Right kidney (tissue), 1 donor: ENCODE results near the gene OTOP3.
A peak's percentile ranks its signal among the peaks of the same experiment; 100 is the strongest.
"Not testable (repeated sequence)": the region's sequence is repeated elsewhere in the genome, so short reads cannot be mapped to it uniquely, and the experiment has no call there.

ENCODE experiments used
- DNase-seq: peaks from one replicate; pipeline ENCODE4 v3.0.0-alpha.2; 2016

Gene OTOP3

DNA sequence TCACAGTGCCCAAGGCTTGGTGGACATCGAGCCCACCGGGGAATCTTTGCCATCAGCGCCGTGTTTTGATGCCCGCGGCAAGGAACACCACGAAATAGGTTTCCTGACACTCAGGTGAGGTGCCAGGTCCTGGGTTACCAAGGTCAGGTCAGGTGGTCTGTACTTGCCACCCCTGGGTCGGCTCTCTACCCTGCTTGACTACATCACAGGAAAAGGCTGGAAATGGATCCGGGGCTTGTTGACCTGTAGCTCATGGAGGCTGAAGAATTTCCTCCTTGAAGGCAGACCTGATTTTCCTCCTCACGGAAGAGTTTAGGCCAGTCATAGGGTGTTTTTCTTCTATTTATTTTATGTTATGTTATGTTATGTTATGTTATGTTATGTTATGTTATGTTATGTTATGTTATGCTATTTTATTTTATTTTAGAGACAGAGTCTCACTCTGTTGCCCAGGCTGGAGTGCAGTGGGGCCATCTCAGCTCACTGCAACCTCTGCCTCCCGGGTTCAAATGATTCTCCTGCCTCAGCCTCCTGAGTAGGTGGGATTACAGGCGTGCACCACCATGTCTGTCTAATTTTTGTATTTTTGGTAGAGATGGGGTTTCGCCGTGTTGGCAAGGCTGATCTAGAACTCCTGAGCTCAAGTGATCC is 47.1 kb downstream of the OTOP3 start:
- not testable (repeated sequence) for DNase-seq

DNA sequence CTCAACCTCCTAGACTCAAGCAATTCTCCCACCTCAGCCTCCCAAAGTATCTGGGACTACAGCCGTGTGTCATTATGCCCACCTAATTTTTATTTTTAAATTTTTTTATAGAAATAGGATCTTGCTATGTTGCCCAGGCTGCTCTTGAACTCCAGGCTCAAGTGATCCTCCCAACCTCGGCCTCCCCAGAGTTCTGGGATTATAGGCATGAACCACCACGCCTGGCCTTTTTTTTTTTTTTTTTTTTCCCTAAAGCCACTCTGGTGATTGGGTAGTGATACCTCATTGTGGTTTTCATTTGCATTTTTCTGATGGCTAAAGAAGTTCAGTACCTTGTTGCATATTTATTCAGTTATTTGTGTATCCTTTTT is 50.5 kb downstream of the OTOP3 start:
- DNase-seq: no peak

DNA sequence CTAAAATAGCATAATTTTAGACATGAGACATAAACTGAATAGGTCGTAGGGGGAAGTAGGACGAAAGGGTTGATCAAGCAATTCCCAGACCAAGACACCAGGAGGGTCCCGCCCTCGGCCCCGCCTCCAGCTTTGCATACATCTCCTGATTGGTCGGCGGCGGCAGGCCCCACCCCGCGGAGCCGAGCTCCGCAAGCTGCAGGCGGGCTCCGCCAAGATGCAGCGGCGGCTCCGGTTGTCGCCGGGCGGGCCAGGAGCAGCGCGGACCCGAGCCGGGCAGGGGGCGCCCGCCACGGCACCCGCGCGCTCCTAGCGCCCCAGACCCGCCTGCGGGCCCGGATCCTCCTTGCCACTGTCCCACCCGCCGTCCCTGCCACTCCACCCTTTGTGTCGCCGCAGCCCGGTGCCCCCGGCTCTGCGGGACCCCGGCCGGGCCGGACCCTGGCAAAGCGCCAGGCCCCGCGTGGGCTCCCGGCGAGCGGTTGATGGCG is 51.8 kb downstream of the OTOP3 start, which contains the start of gene CDR2L:
Gene CDR2L, plus strand, starts transcription at position 215 of the 491 bp plus-strand sequence. CDS start 412 bp downstream, outside the sequence.
- DNase-seq: peak; percentile 88

DNA sequence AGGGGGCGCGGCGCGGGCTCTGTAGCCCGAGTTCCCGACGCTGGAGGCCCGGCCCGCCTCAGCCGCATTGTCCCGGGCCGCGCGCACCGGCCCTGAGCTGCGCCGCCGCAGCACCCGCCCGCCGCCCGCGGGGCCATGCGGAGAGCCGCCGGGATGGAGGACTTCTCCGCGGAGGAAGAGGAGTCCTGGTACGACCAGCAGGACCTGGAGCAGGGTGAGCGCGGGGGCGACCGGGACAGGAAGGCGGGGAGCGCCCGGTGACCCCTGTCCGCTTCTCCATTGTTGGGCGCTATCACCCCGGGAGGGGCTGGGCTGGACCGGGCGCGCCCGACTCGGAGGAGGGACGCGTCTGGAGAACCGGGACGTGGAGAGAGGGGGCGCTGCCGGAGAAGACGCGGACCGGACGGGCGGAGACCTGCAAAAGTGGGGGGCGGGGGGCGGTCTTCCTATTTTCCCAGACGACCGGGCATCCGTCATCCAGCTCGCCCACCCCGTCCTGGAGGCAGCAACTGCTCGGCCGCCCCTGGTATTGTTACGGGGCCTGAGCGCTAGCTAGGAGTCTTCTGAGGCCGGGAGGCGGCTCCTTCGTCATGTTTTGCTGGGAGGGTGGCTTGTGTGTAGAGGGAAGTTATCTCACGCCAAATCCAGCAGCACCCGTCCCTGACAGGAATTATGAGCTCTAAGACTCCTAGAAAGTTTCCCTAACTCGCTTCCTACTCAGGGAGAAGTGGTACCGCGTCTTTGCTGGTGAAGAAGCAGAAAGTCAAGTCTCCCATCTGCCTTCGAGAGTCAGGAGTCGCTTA is 52.4 kb downstream of the OTOP3 start:
- DNase-seq: peak; percentile 95

DNA sequence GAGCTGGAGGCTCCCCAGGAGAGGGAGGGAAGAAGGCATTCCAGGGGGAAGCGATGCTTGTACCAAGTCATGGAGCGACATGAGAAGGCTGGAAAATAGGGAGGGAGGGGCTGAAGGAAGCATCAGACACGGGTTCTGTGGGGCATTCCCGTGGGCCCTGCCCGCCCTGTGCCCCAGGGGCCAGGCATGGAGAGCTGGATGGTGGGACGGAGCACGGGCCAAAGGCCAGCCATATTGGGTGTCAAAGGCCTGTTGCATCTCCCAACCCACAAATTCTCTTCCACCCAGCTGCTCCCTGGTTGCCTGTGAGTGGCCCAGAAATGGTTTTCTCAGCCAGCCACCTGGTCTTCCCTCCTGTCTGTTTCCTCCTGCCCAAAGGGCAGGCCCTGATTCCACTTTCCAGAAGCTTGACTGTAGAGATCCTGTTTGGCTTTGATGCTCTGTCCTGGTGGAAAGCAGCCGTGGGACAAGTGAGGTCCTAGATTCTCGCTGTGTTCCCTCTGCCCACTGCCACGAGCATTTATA is 54.9 kb downstream of the OTOP3 start:
- DNase-seq: no peak

DNA sequence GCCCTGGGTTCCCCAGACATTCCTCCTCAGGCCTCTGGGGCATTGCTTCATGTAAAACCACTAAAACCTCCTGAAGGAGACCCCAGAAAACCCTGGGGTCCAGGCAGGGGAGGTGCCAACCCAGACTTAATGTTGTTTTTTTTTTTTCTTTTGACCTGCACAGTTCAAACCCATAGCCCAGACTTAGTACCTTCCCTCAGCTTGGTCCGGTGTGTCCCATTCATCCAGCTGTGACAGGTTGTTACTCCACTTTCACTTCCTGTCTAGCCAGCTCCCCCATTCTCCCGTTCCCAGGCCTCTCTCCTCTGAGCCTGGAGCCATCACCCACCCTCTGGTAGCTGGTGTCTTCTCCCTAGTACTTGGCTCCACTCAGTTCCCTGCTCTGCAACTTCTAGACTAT is 56.5 kb downstream of the OTOP3 start:
- DNase-seq: no peak

DNA sequence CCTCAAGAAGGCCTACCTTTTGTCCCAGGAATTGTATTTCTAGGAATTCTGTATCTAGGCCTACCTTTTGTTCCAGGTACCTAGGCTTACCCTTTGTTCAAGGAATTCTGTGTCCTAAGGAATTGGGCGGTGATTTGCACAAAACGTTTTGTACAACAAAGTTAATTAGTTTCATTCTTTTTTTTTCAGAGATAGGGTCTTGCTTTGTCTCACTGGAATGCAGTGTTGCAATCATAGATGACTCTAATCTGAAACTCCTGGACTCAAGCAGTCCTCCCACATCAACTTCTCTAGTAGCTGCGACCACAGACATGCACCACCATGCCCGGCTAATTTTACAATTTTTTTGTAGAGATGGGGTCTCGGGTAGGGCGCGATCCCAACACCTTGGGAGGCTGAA is 58.7 kb downstream of the OTOP3 start:
- DNase-seq: no peak

DNA sequence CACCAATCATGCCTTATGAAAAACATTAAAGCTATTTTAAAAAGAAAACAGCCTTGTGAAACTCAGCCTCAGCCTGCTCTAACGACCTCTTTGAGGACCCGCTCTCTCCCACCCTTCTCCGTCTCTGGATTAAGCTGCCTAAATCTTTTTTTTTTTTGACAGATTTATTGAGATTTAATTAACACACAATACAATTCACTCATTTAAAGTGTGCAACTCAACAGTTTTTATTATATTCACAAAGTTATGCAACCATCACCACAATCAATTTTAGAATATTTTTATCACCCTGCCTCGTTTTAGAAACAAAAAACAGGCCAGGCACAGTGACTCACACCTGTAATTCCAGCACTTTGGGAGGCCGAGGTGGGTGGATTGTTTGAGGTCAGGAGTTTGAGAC is 60.1 kb downstream of the OTOP3 start:
- DNase-seq: no peak

DNA sequence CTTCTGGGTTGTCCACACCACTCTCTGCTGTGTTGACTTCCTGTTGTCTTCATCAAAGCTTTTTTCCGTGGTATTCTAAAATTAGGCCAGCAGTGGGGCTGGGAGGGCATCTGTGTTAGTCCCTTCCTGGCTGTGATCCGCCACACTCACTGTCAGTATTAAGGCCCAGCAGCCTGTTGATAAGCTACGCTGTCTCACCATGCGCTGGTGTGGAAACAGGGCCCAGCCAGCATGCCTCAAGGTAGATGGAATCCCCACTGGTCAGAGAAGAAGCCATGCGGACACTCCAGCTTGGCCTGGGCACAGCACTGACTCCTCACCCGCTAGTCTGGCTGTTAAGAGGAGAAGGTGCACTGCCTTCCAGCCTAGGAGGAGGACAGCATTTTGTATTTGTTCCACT is 63.1 kb downstream of the OTOP3 start:
- DNase-seq: no peak

DNA sequence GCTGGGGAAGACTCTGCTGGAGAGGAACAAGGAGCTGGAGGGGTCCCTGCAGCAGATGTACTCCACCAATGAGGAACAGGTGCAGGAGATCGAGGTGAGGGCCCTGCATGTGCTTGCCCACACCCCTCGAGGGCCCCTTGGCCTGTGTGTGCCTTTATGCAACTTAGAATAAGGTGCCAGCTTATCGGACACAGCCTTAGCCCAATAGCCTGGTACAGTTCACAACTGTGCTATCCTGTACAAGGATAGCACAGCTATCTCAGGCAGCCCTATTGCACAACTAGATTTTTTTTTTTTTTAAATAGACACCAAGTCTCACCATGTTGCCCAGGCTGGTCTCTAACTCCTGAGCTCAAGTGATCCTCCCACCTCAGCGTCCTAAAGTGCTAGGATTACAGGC is 63.8 kb downstream of the OTOP3 start:
- DNase-seq: no peak
